ENCODE results near the gene MSI2.
"Not testable (repeated sequence)": the region's sequence is repeated elsewhere in the genome, so short reads cannot be mapped to it uniquely, and the experiment has no call there.

MSI2 gene

DNA sequence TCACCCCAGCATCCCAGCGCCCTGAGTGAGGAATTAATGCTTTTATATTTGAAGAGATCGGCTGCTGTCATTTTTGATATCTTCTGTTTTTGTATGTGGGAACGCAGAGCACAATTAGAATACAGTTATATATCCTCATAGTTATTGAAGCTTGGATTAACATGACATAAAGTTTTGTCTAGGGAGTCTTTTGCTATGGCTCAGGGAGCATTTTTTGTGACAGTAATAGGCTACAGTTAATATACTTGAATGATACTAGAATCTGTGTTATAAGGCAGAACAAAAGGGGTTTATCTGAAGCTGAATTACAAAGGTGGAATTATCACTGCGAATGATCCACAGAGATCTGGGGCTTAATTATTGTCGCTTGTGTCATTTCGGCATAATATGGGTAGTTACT is 239.4 kb downstream of the MSI2 start:
- in situ Hi-C loops (cut with MboI; ENCODE audit: low sequenced_read_pairs): no loop called here

DNA sequence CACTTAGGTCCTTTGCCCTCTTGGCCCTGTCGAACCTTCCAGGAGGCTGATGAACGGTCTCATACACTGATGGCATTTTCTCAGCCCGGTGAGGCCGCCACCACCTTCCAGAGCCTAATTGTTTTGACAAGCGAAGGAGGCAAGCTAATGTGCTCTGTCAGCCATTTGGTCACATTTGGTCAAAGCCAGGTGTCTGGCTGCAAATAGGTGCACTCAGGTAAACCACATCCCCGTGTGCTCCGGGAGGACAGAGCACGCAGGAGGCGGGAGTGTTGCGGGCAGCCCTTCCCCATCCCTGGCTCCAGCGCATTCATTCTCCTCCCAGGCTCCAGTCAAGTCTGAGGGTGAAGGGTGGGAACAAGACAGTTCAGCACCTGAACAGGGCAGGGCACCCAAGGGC is 240.1 kb downstream of the MSI2 start:
- H3K27me3 ChIP-seq (ENCODE audit: low read depth): no peaks in the 10 kb centered on the region
- in situ Hi-C loops (cut with MboI; ENCODE audit: low sequenced_read_pairs): no loop called here
- peaks cover 6% of the 10 kb centered on the region for H3K4me1 ChIP-seq
- H3K4me3 ChIP-seq: no peak overlapping the region
- no peak for DNase-seq (ENCODE audit: low spot score in 2 of 2)
- H3K36me3 ChIP-seq (replicated peaks): no peaks in the 10 kb centered on the region
- H3K9me3 ChIP-seq: no peaks in the 10 kb centered on the region; the same call in 1 of the 2 replicates

More for the DNA sequence above, 239.4 kb downstream of the MSI2 start:
- DNase-seq (ENCODE audit: low spot score in 2 of 2): peak in 1 of 2 experiments; percentile 60
- no peaks in the 10 kb centered on the region; the same call in 1 of the 2 replicates for H3K9me3 ChIP-seq
- H3K36me3 ChIP-seq (replicated peaks): no peaks in the 10 kb centered on the region
- H3K4me1 ChIP-seq: peaks cover 6% of the 10 kb centered on the region
- no peak overlapping the region for H3K4me3 ChIP-seq
- no peaks in the 10 kb centered on the region for H3K27me3 ChIP-seq (ENCODE audit: low read depth)

DNA sequence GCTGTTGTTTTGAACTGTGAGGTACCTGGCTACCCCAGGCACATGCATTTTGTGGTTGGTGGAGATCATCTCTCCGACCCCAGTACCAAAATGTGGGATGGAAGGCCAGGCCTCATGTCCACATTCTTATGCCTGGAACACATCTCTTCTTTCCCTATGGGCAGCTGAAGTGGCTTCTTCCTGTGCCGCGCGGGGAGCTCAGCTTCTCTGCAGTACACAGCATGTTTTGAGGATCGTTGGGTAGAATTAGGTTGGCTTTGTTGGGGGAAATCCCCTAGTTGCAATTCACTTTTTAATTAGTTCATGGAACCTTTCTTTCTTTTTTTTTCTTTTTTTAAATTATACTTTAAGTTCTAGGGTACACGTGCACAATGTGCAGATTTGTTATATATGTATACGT is 242.1 kb downstream of the MSI2 start:
- in situ Hi-C loops (cut with MboI; ENCODE audit: low sequenced_read_pairs): no loop called here
- no peaks in the 10 kb centered on the region for H3K27me3 ChIP-seq (ENCODE audit: low read depth)
- H3K4me1 ChIP-seq: peaks cover 6% of the 10 kb centered on the region
- H3K9me3 ChIP-seq: no peaks in the 10 kb centered on the region
- no peak overlapping the region for H3K4me3 ChIP-seq
- no peaks in the 10 kb centered on the region for H3K36me3 ChIP-seq (replicated peaks)
- no peak for DNase-seq (ENCODE audit: low spot score in 2 of 2)

DNA sequence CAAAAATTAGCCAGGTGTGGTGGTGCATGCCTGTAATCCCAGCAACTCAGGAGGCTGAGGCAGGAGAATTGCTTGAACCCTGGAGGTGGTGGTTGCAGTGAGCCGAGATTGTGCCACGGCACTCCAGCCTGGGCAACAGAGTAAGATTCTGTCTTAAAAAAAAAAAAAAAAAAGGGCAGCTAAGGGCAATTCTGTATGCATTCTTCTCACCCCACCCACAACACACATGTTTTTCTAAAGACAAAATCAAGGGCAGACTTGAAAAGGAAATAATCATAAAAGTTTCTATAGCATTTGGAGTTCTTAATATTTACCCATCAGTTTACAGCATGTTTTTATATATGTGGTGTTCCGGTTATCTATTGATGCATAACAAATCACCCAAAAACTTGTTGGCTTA is 242.9 kb downstream of the MSI2 start:
- H3K9me3 ChIP-seq; H3K4me3 ChIP-seq; H3K36me3 ChIP-seq (replicated peaks); H3K27me3 ChIP-seq (ENCODE audit: low read depth); H3K4me1 ChIP-seq; DNase-seq (ENCODE audit: low spot score in 2 of 2); in situ Hi-C loops (cut with MboI; ENCODE audit: low sequenced_read_pairs): not testable (repeated sequence)

DNA sequence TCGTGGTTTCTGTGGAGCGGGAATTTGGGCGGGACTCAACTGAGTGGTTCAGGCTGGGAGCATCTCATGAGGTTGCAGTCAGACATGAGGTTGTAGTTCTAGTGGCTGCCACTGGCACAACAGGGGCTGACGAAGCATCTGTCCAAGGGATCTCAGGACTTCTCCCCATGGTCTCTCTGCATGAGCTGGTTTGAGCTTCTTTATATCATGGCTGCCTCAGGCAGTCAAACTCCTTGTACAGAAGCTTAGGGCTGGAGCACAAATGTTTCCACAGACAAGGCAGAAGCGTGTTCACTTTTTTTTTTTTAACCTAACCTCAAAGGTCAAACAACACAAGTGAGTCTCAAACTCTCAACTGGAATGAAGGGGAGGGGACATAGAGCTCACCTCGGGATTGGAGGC is 243.3 kb downstream of the MSI2 start:
- H3K4me3 ChIP-seq: no peak overlapping the region
- H3K9me3 ChIP-seq: no peaks in the 10 kb centered on the region
- in situ Hi-C loops (cut with MboI; ENCODE audit: low sequenced_read_pairs): no loop called here
- no peak for DNase-seq (ENCODE audit: low spot score in 2 of 2)
- H3K36me3 ChIP-seq (replicated peaks): no peaks in the 10 kb centered on the region
- H3K27me3 ChIP-seq (ENCODE audit: low read depth): no peaks in the 10 kb centered on the region
- peaks cover 6% of the 10 kb centered on the region for H3K4me1 ChIP-seq

DNA sequence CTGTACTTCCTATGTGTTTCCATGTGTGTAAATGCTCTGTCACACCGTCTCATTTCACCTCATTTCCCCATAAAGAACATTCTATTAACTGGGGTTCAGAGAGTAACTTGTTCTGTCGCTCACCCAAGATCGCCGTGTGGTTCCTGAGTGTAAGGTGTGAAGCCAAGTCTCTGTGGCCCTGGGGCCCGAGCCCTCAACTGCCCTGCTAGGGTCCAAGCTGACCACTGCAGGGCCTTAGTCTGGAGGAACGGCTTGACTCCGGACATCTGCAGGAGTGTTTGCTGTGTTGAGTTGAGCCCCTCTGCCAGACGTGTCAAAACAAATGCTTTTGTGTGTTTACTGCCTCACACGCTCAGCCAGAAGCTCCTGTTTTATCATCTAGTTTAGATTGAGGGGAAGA is 244.7 kb downstream of the MSI2 start:
- H3K27me3 ChIP-seq (ENCODE audit: low read depth): no peaks in the 10 kb centered on the region
- DNase-seq (ENCODE audit: low spot score in 2 of 2): no peak
- no peak overlapping the region for H3K4me3 ChIP-seq
- no peaks in the 10 kb centered on the region for H3K9me3 ChIP-seq
- H3K36me3 ChIP-seq (replicated peaks): no peaks in the 10 kb centered on the region
- no peaks in the 10 kb centered on the region for H3K4me1 ChIP-seq
- in situ Hi-C loops (cut with MboI; ENCODE audit: low sequenced_read_pairs): no loop called here

DNA sequence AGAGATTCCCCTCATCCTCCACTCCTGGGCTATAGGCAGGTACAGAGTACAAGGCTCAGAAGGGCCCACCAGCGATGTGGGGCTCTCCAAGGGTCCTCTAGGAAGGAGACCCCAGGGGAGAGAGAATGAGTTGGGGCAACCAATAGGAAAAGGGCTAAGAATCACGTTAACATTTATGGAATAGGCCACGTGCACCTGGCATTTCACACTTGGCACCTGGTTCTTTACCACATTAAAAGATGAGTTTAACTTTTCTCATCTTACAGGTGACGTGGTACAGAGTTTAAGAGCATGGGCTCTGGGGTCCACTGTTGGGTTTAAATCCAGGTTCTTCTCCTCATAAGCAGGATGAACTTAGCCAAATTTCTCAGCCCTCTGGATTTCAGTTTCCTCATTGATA is 245.7 kb downstream of the MSI2 start:
- no peaks in the 10 kb centered on the region for H3K27me3 ChIP-seq (ENCODE audit: low read depth)
- DNase-seq (ENCODE audit: low spot score in 2 of 2): no peak
- no peak overlapping the region for H3K4me3 ChIP-seq
- no peaks in the 10 kb centered on the region for H3K4me1 ChIP-seq
- H3K36me3 ChIP-seq (replicated peaks): no peaks in the 10 kb centered on the region
- in situ Hi-C loops (cut with MboI; ENCODE audit: low sequenced_read_pairs): no loop called here
- H3K9me3 ChIP-seq: no peaks in the 10 kb centered on the region

DNA sequence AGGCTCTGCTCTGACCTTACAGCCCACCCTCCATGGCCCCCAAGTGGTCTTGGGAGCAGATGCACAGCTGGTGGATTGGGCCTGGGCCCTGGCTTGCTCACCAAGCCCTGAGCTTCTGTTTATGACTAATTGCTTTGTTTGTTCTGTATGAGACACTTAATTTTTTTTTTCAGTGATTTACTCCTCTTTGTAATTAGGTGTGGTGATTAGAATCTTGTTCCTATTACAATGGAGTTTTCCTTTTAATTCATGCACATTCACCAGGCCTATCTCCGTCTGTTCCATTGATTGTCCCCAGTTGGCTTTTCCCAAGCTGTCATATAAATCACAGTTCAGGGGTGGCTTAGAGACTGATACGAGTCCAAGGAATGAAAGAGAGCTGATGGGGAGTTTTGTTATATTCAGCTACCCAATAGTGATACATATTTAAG is 246.5 kb downstream of the MSI2 start:
- in situ Hi-C loops (cut with MboI; ENCODE audit: low sequenced_read_pairs): no loop called here
- no peaks in the 10 kb centered on the region for H3K4me1 ChIP-seq
- DNase-seq (ENCODE audit: low spot score in 2 of 2): no peak

DNA sequence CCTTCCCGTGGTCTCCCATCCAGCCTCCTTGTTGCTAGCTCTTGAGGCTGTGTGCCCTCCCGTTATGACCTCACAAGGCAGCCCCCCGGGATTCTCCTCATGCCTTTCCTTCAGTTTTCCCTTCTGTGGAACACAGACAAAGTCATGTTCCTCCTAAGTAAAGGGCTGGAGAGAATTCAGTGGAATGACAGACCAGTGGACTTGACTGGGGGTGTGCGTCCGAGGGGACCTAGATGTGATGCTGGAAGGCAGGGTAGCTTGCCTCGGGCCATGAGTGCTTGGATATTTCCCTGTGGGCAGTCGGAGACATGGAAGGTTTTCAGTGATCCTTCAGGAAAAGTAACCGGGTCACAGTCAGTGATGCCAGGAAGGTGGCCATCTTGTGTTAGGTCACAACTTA is 247.9 kb downstream of the MSI2 start:
- no peaks in the 10 kb centered on the region for H3K4me1 ChIP-seq
- H3K4me3 ChIP-seq: no peak overlapping the region
- H3K27me3 ChIP-seq (ENCODE audit: low read depth): no peaks in the 10 kb centered on the region
- no peaks in the 10 kb centered on the region for H3K9me3 ChIP-seq
- in situ Hi-C loops (cut with MboI; ENCODE audit: low sequenced_read_pairs): no loop called here
- H3K36me3 ChIP-seq (replicated peaks): no peaks in the 10 kb centered on the region
- no peak for DNase-seq (ENCODE audit: low spot score in 2 of 2)

More for the DNA sequence above, 246.5 kb downstream of the MSI2 start:
- Histone ChIP-seq H3K4me3 (no peak overlapping the region), H3K27me3 (ENCODE audit: low read depth) (no peaks in the 10 kb centered on the region), H3K9me3 (no peaks in the 10 kb centered on the region), H3K36me3 (replicated peaks) (no peaks in the 10 kb centered on the region)

DNA sequence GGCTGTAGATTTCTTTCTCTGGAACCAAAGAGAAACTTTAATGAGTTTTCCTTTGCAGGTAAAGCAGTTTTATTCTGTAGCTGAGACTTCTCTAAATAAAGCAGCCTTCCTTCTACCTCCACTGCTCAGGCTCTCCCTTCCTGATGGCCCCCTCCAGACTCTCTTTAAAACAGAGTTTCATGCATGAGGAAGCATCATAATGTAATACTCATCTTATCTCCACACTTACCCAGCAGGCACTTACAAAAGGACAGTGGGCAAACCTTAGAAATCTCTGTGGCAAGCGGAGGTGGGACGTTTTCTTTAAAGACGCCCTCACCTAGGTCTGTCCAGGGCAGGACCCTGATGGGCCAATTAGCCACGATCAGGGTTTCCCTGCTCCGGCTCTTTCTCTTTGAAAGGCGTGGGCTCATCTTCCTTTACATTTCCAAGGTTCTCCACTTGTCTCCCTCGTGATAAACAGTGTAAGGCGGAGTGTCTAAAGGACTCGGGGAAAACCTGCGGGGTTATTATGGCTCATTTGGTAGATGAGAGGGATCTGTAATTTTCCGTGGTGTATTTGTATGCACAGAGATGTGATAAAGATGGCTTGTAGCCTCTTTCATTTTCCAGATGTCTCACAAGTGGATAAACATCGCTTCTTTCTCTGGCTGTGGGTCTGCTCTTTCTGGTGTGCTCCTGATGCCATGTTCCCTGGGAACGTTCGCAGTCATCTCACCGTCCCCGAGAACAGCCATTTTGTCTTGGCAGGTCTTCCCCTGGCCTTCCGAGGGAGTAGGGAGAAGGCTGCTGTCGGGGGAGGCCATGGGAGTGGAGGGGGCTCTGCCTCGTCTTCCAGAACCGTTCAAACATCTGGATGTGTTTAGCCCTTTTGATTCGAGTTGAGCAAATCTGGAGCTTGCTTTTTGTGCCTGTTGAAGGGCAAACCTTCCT is 249.8 kb downstream of the MSI2 start:
- Histone ChIP-seq H3K9me3 (no peaks in the 10 kb centered on the region), H3K27me3 (ENCODE audit: low read depth) (no peaks in the 10 kb centered on the region), H3K4me3 (no peak overlapping the region), H3K36me3 (replicated peaks) (no peaks in the 10 kb centered on the region), H3K4me1 (no peaks in the 10 kb centered on the region)
- DNase-seq (ENCODE audit: low spot score in 2 of 2): no peak
- in situ Hi-C loops (cut with MboI; ENCODE audit: low sequenced_read_pairs): no loop called here

DNA sequence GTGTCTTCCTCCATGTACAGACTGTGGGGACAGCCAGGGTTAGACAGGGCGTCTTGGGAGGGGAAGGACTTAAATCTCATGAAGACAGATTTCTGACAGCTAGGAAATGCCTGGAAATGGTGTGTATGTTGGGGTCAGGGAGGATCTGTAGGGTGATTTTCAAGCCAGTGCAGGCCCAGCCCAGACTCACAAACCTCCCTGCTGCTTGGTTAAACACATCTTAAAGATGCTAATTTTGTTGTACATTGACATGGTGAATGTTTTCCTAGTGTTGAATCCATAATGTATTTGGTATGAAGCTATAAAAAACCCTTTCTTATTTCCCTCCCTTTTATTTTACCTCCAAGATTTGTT is 250.4 kb downstream of the MSI2 start:
- no peaks in the 10 kb centered on the region for H3K27me3 ChIP-seq (ENCODE audit: low read depth)
- DNase-seq (ENCODE audit: low spot score in 2 of 2): no peak
- H3K4me3 ChIP-seq: no peak overlapping the region
- no peaks in the 10 kb centered on the region for H3K36me3 ChIP-seq (replicated peaks)
- no peaks in the 10 kb centered on the region for H3K4me1 ChIP-seq
- in situ Hi-C loops (cut with MboI; ENCODE audit: low sequenced_read_pairs): no loop called here
- no peaks in the 10 kb centered on the region for H3K9me3 ChIP-seq

DNA sequence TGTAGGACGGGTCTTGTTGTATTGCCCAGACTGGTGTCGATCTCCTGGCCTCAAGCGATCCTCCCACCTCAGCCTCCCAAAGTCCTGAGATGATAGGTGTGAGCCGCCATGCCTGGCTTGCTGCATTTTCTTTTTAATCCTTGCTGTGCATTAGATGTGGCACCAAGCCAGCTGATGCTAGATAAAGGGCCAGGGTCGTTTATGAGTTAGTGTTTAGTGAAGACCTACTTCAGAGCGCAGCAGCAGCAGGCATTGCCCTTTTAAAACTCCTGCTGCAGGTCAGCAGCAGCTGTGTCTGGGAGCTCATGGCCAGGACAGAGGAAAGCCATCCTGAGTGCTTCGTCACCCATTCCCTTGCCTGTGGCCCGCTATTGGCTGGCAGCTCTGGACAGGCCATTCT is 251.5 kb downstream of the MSI2 start:
- Histone ChIP-seq H3K36me3 (replicated peaks) (no peaks in the 10 kb centered on the region), H3K27me3 (ENCODE audit: low read depth) (no peaks in the 10 kb centered on the region), H3K4me1 (no peaks in the 10 kb centered on the region), H3K9me3 (no peaks in the 10 kb centered on the region), H3K4me3 (no peak overlapping the region)
- DNase-seq (ENCODE audit: low spot score in 2 of 2): no peak
- in situ Hi-C loops (cut with MboI; ENCODE audit: low sequenced_read_pairs): no loop called here

DNA sequence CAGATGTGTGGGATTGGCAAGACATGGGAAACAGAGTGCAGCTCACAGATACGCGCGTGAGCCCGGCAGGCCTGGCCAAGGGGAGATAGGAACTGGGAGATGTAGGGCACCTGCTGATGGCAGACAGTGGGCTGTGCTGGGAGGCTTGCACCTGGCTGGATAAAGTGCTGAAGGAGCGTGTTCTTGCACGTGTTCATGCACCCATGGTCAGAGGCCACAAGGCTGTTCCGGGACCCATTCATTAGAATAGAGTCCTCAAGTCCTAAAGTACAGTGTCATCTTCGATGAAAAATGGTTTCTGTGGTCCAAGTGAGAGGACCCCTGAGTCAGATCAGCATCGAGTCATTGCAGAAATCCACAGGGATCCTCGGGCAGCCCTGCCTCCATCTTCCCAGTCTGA is 252.3 kb downstream of the MSI2 start:
- H3K36me3 ChIP-seq (replicated peaks): no peaks in the 10 kb centered on the region
- H3K4me3 ChIP-seq: no peak overlapping the region
- in situ Hi-C loops (cut with MboI; ENCODE audit: low sequenced_read_pairs): no loop called here

DNA sequence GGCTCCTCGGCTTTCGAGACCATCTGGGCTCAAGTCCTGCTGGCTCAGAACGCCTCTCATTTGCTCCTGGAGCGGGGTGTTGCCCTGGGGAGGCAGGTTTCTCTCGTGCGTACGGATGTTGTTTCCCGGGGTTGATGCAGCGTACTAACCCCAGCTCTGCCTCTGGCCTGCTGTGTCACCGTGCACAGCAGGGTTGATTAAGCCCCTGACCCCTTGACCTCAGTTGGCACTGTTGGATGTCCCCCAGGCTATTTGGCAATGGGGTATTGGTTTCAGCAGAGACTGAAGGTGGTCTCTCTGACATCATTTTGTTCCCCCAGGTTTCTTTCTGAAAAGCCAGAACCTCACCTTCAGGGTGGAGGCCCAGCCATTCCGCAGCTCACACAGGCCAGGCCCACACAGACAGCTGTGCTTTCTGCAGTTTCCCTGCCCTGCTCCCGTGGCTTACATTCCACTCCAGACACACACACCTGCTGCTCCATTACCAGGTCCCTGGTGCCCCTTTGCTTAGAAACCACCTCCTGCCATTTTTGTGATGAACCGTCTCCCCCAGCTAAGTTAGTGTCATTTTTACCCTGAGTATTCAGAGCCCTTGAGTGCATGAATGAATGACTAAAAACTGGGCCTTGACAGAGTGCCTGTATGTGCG is 255.3 kb downstream of the MSI2 start:
- Histone ChIP-seq H3K4me3 (no peak overlapping the region), H3K4me1 (peaks cover 9% of the 10 kb centered on the region), H3K9me3 (no peaks in the 10 kb centered on the region), H3K36me3 (replicated peaks) (no peaks in the 10 kb centered on the region), H3K27me3 (ENCODE audit: low read depth) (no peaks in the 10 kb centered on the region)
- in situ Hi-C loops (cut with MboI; ENCODE audit: low sequenced_read_pairs): no loop called here
- DNase-seq (ENCODE audit: low spot score in 2 of 2): no peak

More for the DNA sequence above, 252.3 kb downstream of the MSI2 start:
- Histone ChIP-seq H3K27me3 (ENCODE audit: low read depth) (no peaks in the 10 kb centered on the region), H3K4me1 (peaks cover 1% of the 10 kb centered on the region), H3K9me3 (no peaks in the 10 kb centered on the region)
- no peak for DNase-seq (ENCODE audit: low spot score in 2 of 2)
